PC-9 (cell line): ENCODE measurements around the gene HSPA12A. TPM values are rescaled to one million over a fixed set of nuclear protein-coding genes. Genes with fewer than 3 reads are reported as not detected.

Experiments used
- BruUV-seq: library from RNA; stranded (reverse); fragments of 400-500 nt; replicated peaks from 2 replicates; lab custom pipeline; 2021; lab: Mats Ljungman, UMichigan
- CTCF ChIA-PET: fragments of 300-600 bp; sonication (Branson Sonifier 250); formaldehyde crosslinking; loops from one replicate; lab custom pipeline; 2022; ENCODE audit warnings: antibody characterized with exemption; lab: Charles Lee
- POLR2A ChIA-PET: fragments of 300-600 bp; sonication (Branson Sonifier 250); formaldehyde crosslinking; loops from one replicate; lab custom pipeline; 2022; ENCODE audit warnings: antibody characterized with exemption; ENCODE audit not compliant: unreplicated experiment; lab: Charles Lee
- DNase-seq, 2 experiments: peaks; one replicate each; pipeline versions ENCODE4 v3.0.0 to v3.0.0-alpha.2; 2015 to 2022; ENCODE audit warnings: mixed read lengths in 1 of 2
- H2AFZ ChIP-seq: fragments of 200-600 bp; sonication (generic); 2 replicates; pipeline ENCODE4 v1.8.1; 2017; ENCODE audit warnings: antibody characterized with exemption
- H3F3A ChIP-seq: fragments of 200-600 bp; sonication (generic); 2 replicates; pipeline ENCODE4 v1.8.1; 2017; ENCODE audit warnings: antibody characterized with exemption, mild to moderate bottlenecking, low read depth; ENCODE audit not compliant: insufficient read depth
- H3K27ac ChIP-seq: fragments of 200-600 bp; sonication (generic); 2 replicates; pipeline ENCODE4 v1.6.1; 2016; ENCODE audit warnings: mixed run types
- H3K27me3 ChIP-seq: fragments of 200-600 bp; sonication (generic); 2 replicates; pipeline ENCODE4 v1.6.1; 2016; ENCODE audit warnings: low read depth, mixed run types; ENCODE audit not compliant: insufficient read depth
- H3K36me3 ChIP-seq: fragments of 200-600 bp; sonication (generic); 2 replicates; pipeline ENCODE4 v1.6.1; 2016; ENCODE audit warnings: low read depth, mixed run types
- H3K4me1 ChIP-seq: fragments of 200-600 bp; sonication (generic); replicated peaks from 2 replicates; pipeline ENCODE4 v1.6.1; 2016; ENCODE audit warnings: mixed run types; ENCODE audit not compliant: insufficient read depth
- H3K4me2 ChIP-seq: fragments of 200-600 bp; sonication (generic); 2 replicates; pipeline ENCODE4 v1.6.1; 2017; ENCODE audit warnings: mixed run types
- H3K4me3 ChIP-seq: fragments of 200-600 bp; sonication (generic); 2 replicates; pipeline ENCODE4 v1.6.1; 2016; ENCODE audit warnings: mixed run types
- H3K79me2 ChIP-seq: fragments of 200-600 bp; sonication (generic); 2 replicates; pipeline ENCODE4 v1.6.1; 2017; ENCODE audit warnings: low read depth, mixed run types
- H3K9me2 ChIP-seq: fragments of 200-600 bp; sonication (generic); 2 replicates; pipeline ENCODE4 v1.8.1; 2017; ENCODE audit warnings: mild to moderate bottlenecking; ENCODE audit not compliant: insufficient read depth
- H3K9me3 ChIP-seq: fragments of 200-600 bp; sonication (generic); 2 replicates; pipeline ENCODE4 v1.8.1; 2016; ENCODE audit warnings: low read depth; ENCODE audit not compliant: insufficient read depth
- H4K20me1 ChIP-seq: fragments of 200-600 bp; sonication (generic); 2 replicates; pipeline ENCODE4 v1.8.1; 2017; ENCODE audit not compliant: insufficient read depth
- EZH2 ChIP-seq: fragments of 200-600 bp; sonication (generic); IDR thresholded peaks from 2 replicates; pipeline ENCODE4 v1.8.0; 2017; ENCODE audit warnings: antibody characterized with exemption, low read depth
- intact Hi-C: fragments of 100-400 bp; cut with micrococcal nuclease; formaldehyde crosslinking; loops from one replicate; pipeline ENCODE4 v1.10.0; 2022; ENCODE audit not compliant: unreplicated experiment
- total RNA-seq: library from RNA; stranded (reverse); gene quantifications from 2 replicates; pipeline ENCODE4 v1.2.3, GENCODE V29; 2021
- TF ChIP-seq, protein P1 (sequence below): fragments of 200-600 bp; sonication (generic); conservative IDR thresholded peaks from 2 replicates; pipeline ENCODE4 v1.6.1; 2017; ENCODE audit warnings: mixed run types, antibody characterized with exemption, mild to moderate bottlenecking, moderate library complexity

Gene HSPA12A
- total RNA-seq, 1 experiment from 2014 or later: 12.1 TPM

DNA sequence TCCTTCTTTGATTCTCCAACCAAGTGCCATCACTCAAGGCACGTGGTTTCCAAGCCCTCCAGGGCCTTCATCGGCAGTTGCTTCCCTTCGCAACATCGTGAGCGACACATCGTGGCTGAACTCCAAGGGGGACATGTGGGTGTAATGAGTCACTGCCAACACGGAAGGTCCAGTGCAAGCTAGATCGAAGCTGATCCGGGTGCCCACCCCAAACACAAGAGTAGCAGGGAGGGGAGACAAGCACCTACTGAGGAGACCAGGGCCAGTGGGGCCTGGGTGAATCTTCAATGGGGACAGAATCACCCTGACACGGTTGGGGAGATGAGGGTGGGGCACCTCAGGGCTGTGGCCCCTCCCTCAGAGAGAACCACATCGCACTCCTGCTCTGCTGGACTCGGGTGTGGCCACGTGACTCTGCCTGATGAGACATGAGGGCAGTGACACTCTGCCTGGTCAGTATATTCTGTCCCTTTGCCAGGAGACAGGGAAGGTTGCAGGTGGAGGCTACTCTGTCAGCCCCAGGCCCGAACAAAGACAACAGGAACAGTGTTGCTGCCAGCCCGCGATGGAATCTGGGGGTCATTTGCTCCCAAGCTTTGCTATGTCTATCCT is 36.8 kb upstream of the HSPA12A start:
- Histone ChIP-seq H3K9me2 (no peaks in the 10 kb centered on the region), H3K79me2 (no peaks in the 10 kb centered on the region), H4K20me1 (no peaks in the 10 kb centered on the region), H3K4me3 (no peak overlapping the region), H3K4me2 (no peak overlapping the region), H3K4me1 (peaks cover 23% of the 10 kb centered on the region), H3K9me3 (no peaks in the 10 kb centered on the region), H2AFZ (no peak overlapping the region), H3K36me3 (no peaks in the 10 kb centered on the region), H3K27ac (no peak overlapping the region), H3F3A (no peaks in the 10 kb centered on the region; the same call in 1 of the 2 replicates), H3K27me3 (no peaks in the 10 kb centered on the region)
- no TSS peak for BruUV-seq
- POLR2A ChIA-PET: no interaction called here
- intact Hi-C loops: no loop called here
- CTCF ChIA-PET: no interaction called here
- TF ChIP-seq, protein P1, sequence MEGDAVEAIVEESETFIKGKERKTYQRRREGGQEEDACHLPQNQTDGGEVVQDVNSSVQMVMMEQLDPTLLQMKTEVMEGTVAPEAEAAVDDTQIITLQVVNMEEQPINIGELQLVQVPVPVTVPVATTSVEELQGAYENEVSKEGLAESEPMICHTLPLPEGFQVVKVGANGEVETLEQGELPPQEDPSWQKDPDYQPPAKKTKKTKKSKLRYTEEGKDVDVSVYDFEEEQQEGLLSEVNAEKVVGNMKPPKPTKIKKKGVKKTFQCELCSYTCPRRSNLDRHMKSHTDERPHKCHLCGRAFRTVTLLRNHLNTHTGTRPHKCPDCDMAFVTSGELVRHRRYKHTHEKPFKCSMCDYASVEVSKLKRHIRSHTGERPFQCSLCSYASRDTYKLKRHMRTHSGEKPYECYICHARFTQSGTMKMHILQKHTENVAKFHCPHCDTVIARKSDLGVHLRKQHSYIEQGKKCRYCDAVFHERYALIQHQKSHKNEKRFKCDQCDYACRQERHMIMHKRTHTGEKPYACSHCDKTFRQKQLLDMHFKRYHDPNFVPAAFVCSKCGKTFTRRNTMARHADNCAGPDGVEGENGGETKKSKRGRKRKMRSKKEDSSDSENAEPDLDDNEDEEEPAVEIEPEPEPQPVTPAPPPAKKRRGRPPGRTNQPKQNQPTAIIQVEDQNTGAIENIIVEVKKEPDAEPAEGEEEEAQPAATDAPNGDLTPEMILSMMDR: no peak
- TF ChIP-seq EZH2: no peak
- no peak for DNase-seq

GRCh38 chr10:116777006-116777405 is 34.6 kb upstream of the HSPA12A start:
- BruUV-seq: no TSS peak

GRCh38 chr10:116775488-116776400 is 33.4 kb upstream of the HSPA12A start:
- Histone ChIP-seq H3K27ac (no peak overlapping the region), H3K9me2 (no peaks in the 10 kb centered on the region), H3K9me3 (no peaks in the 10 kb centered on the region), H3K4me1 (peaks cover 36% of the 10 kb centered on the region), H2AFZ (no peak overlapping the region), H4K20me1 (no peaks in the 10 kb centered on the region), H3K4me2 (peak overlapping the region; percentile 58; the same call in 1 of the 2 replicates), H3K36me3 (no peaks in the 10 kb centered on the region), H3K79me2 (no peaks in the 10 kb centered on the region), H3K27me3 (no peaks in the 10 kb centered on the region), H3K4me3 (no peak overlapping the region), H3F3A (no peaks in the 10 kb centered on the region; the same call in 1 of the 2 replicates)
- DNase-seq: no peak
- POLR2A ChIA-PET: no interaction called here
- CTCF ChIA-PET: no interaction called here
- BruUV-seq: no TSS peak
- intact Hi-C loops: loop anchor here (1.0 kb wide), 1 partner anchor 33 kb away; the partner anchor contains the start of gene HSPA12A
- TF ChIP-seq, protein P1: no peak
- TF ChIP-seq EZH2: no peak

More at GRCh38 chr10:116777006-116777405, 34.6 kb upstream of the HSPA12A start:
- TF ChIP-seq EZH2: no peak
- TF ChIP-seq, protein P1: no peak
- ChIA-PET CTCF (no interaction called here), POLR2A (interaction anchor here (0.6 kb wide), 2 partner anchors 274 to 275 kb away, joined by 3 to 7 read pairs; no protein-coding TSS in a partner anchor)
- intact Hi-C loops: no loop called here
- Histone ChIP-seq H2AFZ (no peak overlapping the region), H3K27me3 (no peaks in the 10 kb centered on the region), H3K9me3 (no peaks in the 10 kb centered on the region), H3K79me2 (no peaks in the 10 kb centered on the region), H3K4me3 (no peak overlapping the region), H3F3A (no peaks in the 10 kb centered on the region; the same call in 1 of the 2 replicates), H3K9me2 (no peaks in the 10 kb centered on the region), H3K36me3 (no peaks in the 10 kb centered on the region), H3K4me2 (no peak overlapping the region), H4K20me1 (no peaks in the 10 kb centered on the region), H3K27ac (no peak overlapping the region), H3K4me1 (peaks cover 26% of the 10 kb centered on the region)
- DNase-seq: no peak
